Tibial nerve (tissue), 3 donors: ENCODE results near the gene PRKG1.

Experiments used
- CTCF ChIP-seq, 5 experiments: fragments of 200-600 bp in 3 of 5; fragments of 450-650 bp in 2 of 5; sonication (generic) in 3 of 5; IDR thresholded peaks; one replicate each; pipeline ENCODE4 v1.5.1; 2016 to 2019; ENCODE audit warnings: antibody characterized with exemption in 5 of 5, mild to moderate bottlenecking in 3 of 5, moderate library complexity in 2 of 5
- POLR2A ChIP-seq, 2 donors: fragments of 450-650 bp; IDR thresholded peaks; one replicate each; pipeline ENCODE4 v1.6.1; 2017; ENCODE audit warnings: antibody characterized with exemption in 2 of 2, mild to moderate bottlenecking in 2 of 2, moderate library complexity in 2 of 2

GRCh38 chr10:51763746-51764145 is 689.5 kb downstream of the PRKG1 start:
- TF ChIP-seq POLR2A (IDR thresholded peaks at IDR 0.05) (no peak), CTCF (IDR thresholded peaks at IDR 0.05) (no peak)
